H1 (cell line): ENCODE data around the gene MYH13. TPM values are rescaled to one million over a fixed set of nuclear protein-coding genes. Genes with fewer than 3 reads are reported as not detected.

Source experiments
- CHD1 ChIP-seq: IDR thresholded peaks from 2 replicates; pipeline ENCODE4 v1.6.1; 2012; ENCODE audit warnings: low read depth, low read length, improper control_type of control experiment
- NANOG ChIP-seq: IDR thresholded peaks from 2 replicates; pipeline ENCODE4 v1.6.1; 2011; ENCODE audit warnings: low read length, low read depth, mild to moderate bottlenecking, inconsistent platforms; ENCODE audit not compliant: insufficient read depth, poor library complexity, severe bottlenecking
- polyA plus RNA-seq, 7 experiments: library from polyadenylated mRNA; depleted of rRNA in 3 of 7; stranded (reverse) in 5 of 7; unstranded in 2 of 7; fragments of >200 nt in 5 of 7; fragments of 200-250 nt in 2 of 7; gene quantifications; 1 replicate in 5 of 7; 2 replicates in 1 of 7; 4 replicates in 1 of 7; pipeline versions ENCODE4 v1.2.1 to v1.2.3, GENCODE V29; 2011 to 2013; ENCODE audit warnings: missing spikeins in 2 of 7, mixed read lengths in 2 of 7
- total RNA-seq: library from RNA; stranded (reverse); fragmentation: NEBNext Ultra II Directional; extraction: Animal tissue kit (Norgen Biotek cat#: 25700); gene quantifications from 2 replicates; pipeline ENCODE4 v1.2.1, GENCODE V29; 2021
- TF ChIP-seq, protein P1 (sequence below): fragments of 300-600 bp; sonication (generic); IDR thresholded peaks from 2 replicates; pipeline ENCODE4 v1.7.1; 2012; ENCODE audit warnings: low read length, moderate library complexity, mild to moderate bottlenecking, inconsistent platforms; ENCODE audit not compliant: insufficient replicate concordance

The MYH13 gene
- total and polyA plus RNA-seq, 2 of the 8 experiments (the other 6 are each of a cell fraction or from before 2014, with no cell fraction given): not detected

DNA sequence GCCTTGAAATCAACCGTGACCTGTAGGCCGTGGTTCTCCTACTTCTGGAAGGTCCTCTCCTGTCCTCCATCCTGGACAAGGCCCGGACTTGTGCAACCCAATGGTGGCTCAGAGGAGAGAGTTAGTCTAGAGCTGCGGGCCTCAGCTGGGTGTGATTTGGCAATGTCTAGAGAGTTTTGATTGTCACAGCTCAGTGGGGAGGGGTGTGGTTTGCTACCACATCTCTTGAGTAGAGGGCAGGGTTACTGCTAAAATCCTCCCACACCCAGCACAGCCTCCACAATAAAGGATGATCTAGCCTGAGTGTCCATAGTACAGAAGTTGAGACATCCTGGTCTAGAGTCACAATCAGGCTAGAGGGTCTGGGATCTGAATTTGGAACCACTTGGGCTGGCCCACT is 40.3 kb downstream of the MYH13 start (continued):
- TF ChIP-seq, protein P1, sequence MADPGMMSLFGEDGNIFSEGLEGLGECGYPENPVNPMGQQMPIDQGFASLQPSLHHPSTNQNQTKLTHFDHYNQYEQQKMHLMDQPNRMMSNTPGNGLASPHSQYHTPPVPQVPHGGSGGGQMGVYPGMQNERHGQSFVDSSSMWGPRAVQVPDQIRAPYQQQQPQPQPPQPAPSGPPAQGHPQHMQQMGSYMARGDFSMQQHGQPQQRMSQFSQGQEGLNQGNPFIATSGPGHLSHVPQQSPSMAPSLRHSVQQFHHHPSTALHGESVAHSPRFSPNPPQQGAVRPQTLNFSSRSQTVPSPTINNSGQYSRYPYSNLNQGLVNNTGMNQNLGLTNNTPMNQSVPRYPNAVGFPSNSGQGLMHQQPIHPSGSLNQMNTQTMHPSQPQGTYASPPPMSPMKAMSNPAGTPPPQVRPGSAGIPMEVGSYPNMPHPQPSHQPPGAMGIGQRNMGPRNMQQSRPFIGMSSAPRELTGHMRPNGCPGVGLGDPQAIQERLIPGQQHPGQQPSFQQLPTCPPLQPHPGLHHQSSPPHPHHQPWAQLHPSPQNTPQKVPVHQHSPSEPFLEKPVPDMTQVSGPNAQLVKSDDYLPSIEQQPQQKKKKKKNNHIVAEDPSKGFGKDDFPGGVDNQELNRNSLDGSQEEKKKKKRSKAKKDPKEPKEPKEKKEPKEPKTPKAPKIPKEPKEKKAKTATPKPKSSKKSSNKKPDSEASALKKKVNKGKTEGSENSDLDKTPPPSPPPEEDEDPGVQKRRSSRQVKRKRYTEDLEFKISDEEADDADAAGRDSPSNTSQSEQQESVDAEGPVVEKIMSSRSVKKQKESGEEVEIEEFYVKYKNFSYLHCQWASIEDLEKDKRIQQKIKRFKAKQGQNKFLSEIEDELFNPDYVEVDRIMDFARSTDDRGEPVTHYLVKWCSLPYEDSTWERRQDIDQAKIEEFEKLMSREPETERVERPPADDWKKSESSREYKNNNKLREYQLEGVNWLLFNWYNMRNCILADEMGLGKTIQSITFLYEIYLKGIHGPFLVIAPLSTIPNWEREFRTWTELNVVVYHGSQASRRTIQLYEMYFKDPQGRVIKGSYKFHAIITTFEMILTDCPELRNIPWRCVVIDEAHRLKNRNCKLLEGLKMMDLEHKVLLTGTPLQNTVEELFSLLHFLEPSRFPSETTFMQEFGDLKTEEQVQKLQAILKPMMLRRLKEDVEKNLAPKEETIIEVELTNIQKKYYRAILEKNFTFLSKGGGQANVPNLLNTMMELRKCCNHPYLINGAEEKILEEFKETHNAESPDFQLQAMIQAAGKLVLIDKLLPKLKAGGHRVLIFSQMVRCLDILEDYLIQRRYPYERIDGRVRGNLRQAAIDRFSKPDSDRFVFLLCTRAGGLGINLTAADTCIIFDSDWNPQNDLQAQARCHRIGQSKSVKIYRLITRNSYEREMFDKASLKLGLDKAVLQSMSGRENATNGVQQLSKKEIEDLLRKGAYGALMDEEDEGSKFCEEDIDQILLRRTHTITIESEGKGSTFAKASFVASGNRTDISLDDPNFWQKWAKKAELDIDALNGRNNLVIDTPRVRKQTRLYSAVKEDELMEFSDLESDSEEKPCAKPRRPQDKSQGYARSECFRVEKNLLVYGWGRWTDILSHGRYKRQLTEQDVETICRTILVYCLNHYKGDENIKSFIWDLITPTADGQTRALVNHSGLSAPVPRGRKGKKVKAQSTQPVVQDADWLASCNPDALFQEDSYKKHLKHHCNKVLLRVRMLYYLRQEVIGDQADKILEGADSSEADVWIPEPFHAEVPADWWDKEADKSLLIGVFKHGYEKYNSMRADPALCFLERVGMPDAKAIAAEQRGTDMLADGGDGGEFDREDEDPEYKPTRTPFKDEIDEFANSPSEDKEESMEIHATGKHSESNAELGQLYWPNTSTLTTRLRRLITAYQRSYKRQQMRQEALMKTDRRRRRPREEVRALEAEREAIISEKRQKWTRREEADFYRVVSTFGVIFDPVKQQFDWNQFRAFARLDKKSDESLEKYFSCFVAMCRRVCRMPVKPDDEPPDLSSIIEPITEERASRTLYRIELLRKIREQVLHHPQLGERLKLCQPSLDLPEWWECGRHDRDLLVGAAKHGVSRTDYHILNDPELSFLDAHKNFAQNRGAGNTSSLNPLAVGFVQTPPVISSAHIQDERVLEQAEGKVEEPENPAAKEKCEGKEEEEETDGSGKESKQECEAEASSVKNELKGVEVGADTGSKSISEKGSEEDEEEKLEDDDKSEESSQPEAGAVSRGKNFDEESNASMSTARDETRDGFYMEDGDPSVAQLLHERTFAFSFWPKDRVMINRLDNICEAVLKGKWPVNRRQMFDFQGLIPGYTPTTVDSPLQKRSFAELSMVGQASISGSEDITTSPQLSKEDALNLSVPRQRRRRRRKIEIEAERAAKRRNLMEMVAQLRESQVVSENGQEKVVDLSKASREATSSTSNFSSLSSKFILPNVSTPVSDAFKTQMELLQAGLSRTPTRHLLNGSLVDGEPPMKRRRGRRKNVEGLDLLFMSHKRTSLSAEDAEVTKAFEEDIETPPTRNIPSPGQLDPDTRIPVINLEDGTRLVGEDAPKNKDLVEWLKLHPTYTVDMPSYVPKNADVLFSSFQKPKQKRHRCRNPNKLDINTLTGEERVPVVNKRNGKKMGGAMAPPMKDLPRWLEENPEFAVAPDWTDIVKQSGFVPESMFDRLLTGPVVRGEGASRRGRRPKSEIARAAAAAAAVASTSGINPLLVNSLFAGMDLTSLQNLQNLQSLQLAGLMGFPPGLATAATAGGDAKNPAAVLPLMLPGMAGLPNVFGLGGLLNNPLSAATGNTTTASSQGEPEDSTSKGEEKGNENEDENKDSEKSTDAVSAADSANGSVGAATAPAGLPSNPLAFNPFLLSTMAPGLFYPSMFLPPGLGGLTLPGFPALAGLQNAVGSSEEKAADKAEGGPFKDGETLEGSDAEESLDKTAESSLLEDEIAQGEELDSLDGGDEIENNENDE: no peak
- no peak for TF ChIP-seq CHD1
- TF ChIP-seq NANOG: no peak
